Measurements from ENCODE around the gene WNT16. TPM values are rescaled to one million over a fixed set of nuclear protein-coding genes. Genes with fewer than 3 reads are reported as not detected.

Gene WNT16, protein sequence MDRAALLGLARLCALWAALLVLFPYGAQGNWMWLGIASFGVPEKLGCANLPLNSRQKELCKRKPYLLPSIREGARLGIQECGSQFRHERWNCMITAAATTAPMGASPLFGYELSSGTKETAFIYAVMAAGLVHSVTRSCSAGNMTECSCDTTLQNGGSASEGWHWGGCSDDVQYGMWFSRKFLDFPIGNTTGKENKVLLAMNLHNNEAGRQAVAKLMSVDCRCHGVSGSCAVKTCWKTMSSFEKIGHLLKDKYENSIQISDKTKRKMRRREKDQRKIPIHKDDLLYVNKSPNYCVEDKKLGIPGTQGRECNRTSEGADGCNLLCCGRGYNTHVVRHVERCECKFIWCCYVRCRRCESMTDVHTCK
- total RNA-seq: not detected

DNA sequence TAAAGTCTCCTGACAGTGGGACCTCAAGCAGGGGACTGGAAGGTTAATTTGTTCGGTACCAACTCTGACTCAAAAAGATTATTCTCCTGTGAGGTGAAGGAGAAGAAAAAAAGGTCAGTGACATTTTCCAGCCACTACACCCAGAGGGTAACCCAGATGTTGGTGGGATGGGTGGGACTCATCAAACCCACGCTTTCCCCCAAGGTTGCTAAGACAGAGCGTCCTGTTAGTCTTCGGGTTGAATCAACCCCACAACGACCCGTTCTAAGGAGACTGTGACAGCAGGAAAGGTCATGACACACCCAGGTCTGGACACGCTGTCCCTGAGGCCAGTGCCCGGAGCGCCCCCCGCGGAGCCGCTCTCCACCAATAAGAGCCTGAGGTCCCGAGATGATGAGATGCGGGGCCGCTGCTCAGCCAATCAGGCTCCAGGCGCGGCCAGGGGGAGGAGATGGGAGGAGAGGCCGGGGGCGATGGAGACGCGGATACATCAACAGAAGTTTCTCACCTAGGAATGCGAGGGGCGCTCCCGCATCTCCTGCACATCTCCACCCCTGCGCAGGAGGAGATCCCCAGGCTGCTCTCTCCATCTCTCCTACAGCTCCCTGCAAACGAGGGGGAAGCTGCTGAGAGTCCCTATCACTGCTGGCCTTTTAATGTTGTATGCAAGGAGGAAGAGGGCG is at the start of gene WNT16:
Gene WNT16 (plus strand): TSS at position 493 of the 683 bp plus-strand sequence. CDS start 293 bp downstream, outside the sequence.
- TF ChIP-seq, protein P1, sequence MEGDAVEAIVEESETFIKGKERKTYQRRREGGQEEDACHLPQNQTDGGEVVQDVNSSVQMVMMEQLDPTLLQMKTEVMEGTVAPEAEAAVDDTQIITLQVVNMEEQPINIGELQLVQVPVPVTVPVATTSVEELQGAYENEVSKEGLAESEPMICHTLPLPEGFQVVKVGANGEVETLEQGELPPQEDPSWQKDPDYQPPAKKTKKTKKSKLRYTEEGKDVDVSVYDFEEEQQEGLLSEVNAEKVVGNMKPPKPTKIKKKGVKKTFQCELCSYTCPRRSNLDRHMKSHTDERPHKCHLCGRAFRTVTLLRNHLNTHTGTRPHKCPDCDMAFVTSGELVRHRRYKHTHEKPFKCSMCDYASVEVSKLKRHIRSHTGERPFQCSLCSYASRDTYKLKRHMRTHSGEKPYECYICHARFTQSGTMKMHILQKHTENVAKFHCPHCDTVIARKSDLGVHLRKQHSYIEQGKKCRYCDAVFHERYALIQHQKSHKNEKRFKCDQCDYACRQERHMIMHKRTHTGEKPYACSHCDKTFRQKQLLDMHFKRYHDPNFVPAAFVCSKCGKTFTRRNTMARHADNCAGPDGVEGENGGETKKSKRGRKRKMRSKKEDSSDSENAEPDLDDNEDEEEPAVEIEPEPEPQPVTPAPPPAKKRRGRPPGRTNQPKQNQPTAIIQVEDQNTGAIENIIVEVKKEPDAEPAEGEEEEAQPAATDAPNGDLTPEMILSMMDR (IDR thresholded peaks at IDR 0.05): no peak
- ATAC-seq (ENCODE audit: insufficient number of reproducible peaks, low FRiP score, low read depth): no peak
- Histone ChIP-seq H3K4me1 (ENCODE audit: control insufficient read depth in 1 of 2, low read depth in 2 of 2) (peaks cover 17 to 21% of the 10 kb centered on the region in 2 donors), H3K27me3 (replicated peaks; ENCODE audit: insufficient read depth) (peaks cover 35% of the 10 kb centered on the region), H3K4me3 (peak within 1 kb of the TSS; percentile 61), H3K36me3 (no peaks in the 10 kb centered on the region), H3K9me3 (no peaks in the 10 kb centered on the region), H3K27ac (no peak within 1 kb of the TSS)
- DNase-seq (ENCODE audit: low spot score): no peak

DNA sequence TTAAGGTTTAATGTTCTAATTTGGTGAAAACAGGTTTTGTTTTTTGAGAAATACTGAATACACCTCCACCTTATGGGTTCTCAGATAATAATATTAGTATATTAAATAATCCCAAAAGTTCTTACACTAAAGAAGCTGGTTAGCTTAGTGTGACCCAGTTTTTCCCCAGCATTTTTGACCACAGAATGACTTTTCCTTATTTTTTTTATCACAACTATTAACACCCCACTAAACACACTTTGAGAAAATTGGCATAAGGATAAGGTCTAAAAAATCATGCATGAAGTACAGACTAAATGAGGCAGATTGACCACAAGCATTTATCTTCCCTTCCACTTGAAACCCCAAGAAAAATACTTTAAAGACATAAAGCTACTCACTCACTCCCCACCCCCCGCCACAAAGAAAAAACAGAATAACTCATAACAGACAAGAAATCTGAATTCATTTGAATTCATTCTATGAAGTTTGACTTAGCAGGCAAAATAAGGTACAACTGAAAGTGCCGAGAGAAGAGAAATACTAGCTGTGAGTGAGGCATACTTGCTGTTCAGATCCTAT is 49.7 kb upstream of the WNT16 start:
- no peak for ATAC-seq (ENCODE audit: insufficient number of reproducible peaks, low FRiP score, low read depth)
- Histone ChIP-seq H3K4me1 (ENCODE audit: control insufficient read depth in 1 of 2, low read depth in 2 of 2) (peaks cover 3 to 13% of the 10 kb centered on the region in 2 donors), H3K27ac (peak overlapping the region in 1 of 2 donors; percentile 25), H3K27me3 (replicated peaks; ENCODE audit: insufficient read depth) (no peaks in the 10 kb centered on the region), H3K4me3 (no peak overlapping the region), H3K9me3 (no peaks in the 10 kb centered on the region), H3K36me3 (no peaks in the 10 kb centered on the region)
- no peak for DNase-seq (ENCODE audit: low spot score)
- TF ChIP-seq, protein P1 (IDR thresholded peaks at IDR 0.05): no peak

DNA sequence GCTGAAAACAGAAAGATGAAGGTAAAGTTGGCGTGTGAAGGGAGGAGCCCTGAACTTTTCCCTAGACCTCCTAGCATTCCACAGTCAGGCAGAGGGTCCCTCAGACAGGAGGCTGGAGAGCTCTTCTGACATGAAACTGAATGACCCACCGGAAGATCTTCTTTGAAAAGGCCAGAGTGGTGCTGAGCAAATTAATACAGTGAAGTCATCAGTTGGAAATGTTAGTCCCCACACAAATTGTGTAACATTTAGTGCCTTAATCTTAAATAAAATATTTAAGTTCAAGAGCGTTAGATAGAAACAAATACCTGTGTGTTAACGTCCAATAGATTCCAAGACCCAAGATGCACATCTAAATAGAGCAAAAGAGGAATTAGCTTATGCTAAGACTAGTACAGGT is 49.0 kb upstream of the WNT16 start:
- DNase-seq (ENCODE audit: low spot score): no peak
- Histone ChIP-seq H3K4me3 (no peak overlapping the region), H3K27me3 (replicated peaks; ENCODE audit: insufficient read depth) (no peaks in the 10 kb centered on the region), H3K4me1 (ENCODE audit: control insufficient read depth in 1 of 2, low read depth in 2 of 2) (peaks cover 3 to 13% of the 10 kb centered on the region in 2 donors), H3K9me3 (no peaks in the 10 kb centered on the region), H3K27ac (no peak overlapping the region), H3K36me3 (peaks cover 4% of the 10 kb centered on the region)
- ATAC-seq (ENCODE audit: insufficient number of reproducible peaks, low FRiP score, low read depth): no peak
- TF ChIP-seq, protein P1 (IDR thresholded peaks at IDR 0.05): no peak

DNA sequence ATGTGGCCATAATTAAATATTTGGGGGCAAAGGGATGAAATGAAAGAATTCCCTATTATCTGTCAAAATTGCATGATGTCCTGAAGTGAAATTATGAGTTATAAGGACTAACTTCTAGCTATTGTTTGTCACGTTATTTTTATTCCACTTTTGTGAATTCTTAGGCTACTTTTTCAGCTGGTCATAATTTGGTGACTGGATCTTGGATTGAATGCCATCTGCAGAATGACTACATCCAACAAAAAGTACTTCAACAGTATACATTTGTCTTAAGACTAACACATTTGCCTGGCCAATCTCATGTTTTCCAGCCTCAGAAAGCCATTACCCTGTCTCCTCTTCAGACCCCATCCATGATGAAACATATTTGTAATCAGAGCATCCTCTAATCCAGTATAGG is 48.1 kb upstream of the WNT16 start:
- H3K27me3 ChIP-seq (replicated peaks; ENCODE audit: insufficient read depth): no peaks in the 10 kb centered on the region
- H3K36me3 ChIP-seq: peaks cover 4% of the 10 kb centered on the region
- no peak for ATAC-seq (ENCODE audit: insufficient number of reproducible peaks, low FRiP score, low read depth)
- no peak for DNase-seq (ENCODE audit: low spot score)
- H3K4me1 ChIP-seq (ENCODE audit: control insufficient read depth in 1 of 2, low read depth in 2 of 2): peaks cover 3 to 13% of the 10 kb centered on the region in 2 donors
- no peak overlapping the region for H3K4me3 ChIP-seq
- H3K9me3 ChIP-seq: no peaks in the 10 kb centered on the region
- no peak overlapping the region for H3K27ac ChIP-seq
- TF ChIP-seq, protein P1 (IDR thresholded peaks at IDR 0.05): no peak

DNA sequence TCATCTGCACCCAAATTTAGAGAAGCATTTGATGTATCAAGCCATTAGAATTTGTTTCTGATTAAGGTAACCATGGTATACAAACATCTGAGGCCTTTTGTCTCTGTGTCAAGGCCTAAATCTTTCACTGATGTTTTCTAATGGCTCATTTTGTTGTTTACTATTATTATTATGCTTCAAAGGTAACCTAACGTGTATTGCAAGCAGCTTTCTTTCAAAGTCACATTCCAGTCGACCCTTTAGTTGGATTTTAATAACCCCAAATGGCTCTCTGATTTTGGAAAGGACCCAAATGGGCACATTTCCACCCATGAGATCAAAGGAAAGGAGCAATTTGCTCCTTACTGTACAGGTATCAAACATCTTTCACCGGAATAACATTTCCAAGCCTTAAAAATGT is 46.7 kb upstream of the WNT16 start:
- Histone ChIP-seq H3K27me3 (replicated peaks; ENCODE audit: insufficient read depth) (no peaks in the 10 kb centered on the region), H3K36me3 (peaks cover 9% of the 10 kb centered on the region), H3K27ac (no peak overlapping the region), H3K9me3 (no peaks in the 10 kb centered on the region), H3K4me1 (ENCODE audit: control insufficient read depth in 1 of 2, low read depth in 2 of 2) (peaks cover 3 to 13% of the 10 kb centered on the region in 2 donors), H3K4me3 (no peak overlapping the region)
- TF ChIP-seq, protein P1 (IDR thresholded peaks at IDR 0.05): no peak
- ATAC-seq (ENCODE audit: insufficient number of reproducible peaks, low FRiP score, low read depth): no peak
- no peak for DNase-seq (ENCODE audit: low spot score)
